HG03066 (cell line): ENCODE results near the gene B3GNT7.
"Not testable (repeated sequence)": the region's sequence is repeated elsewhere in the genome, so short reads cannot be mapped to it uniquely, and the experiment has no call there.

ENCODE experiments used
- ATAC-seq: cut with Tn5 transposase; IDR thresholded peaks from one replicate; pipeline ENCODE4 v1.9.1; 2021; ENCODE audit warnings: low read depth; ENCODE audit not compliant: unreplicated experiment

B3GNT7 gene

GRCh38 chr2:231364961-231365810, 30.3 kb upstream of the B3GNT7 start:
- no peak for ATAC-seq

GRCh38 chr2:231367178-231367577, 28.3 kb upstream of the B3GNT7 start:
- no peak for ATAC-seq

GRCh38 chr2:231369580-231370428, 25.7 kb upstream of the B3GNT7 start:
- no peak for ATAC-seq

GRCh38 chr2:231370429-231370748, 25.1 kb upstream of the B3GNT7 start:
- no peak for ATAC-seq

GRCh38 chr2:231370749-231371429, 24.6 kb upstream of the B3GNT7 start:
- no peak for ATAC-seq

GRCh38 chr2:231371430-231372054, 24.0 kb upstream of the B3GNT7 start:
- ATAC-seq = no peak

GRCh38 chr2:231372326-231372725, 23.2 kb upstream of the B3GNT7 start:
- ATAC-seq = no peak

- no peak for ATAC-seq
Observed at GRCh38 chr2:231373184-231373583, 22.3 kb upstream of the B3GNT7 start.

- ATAC-seq = no peak
Observed at GRCh38 chr2:231373786-231374349, 21.6 kb upstream of the B3GNT7 start.

- no peak for ATAC-seq
Observed at GRCh38 chr2:231374771-231375170, 20.7 kb upstream of the B3GNT7 start.

GRCh38 chr2:231375994-231376615, 19.4 kb upstream of the B3GNT7 start:
- ATAC-seq = not testable (repeated sequence)

- no peak for ATAC-seq
Observed at GRCh38 chr2:231376857-231377256, 18.7 kb upstream of the B3GNT7 start.

- no peak for ATAC-seq
Observed at GRCh38 chr2:231378026-231378722, 17.3 kb upstream of the B3GNT7 start.

GRCh38 chr2:231379266-231380215, 16.0 kb upstream of the B3GNT7 start:
- ATAC-seq = no peak

- no peak for ATAC-seq
Observed at GRCh38 chr2:231380307-231380706, 15.2 kb upstream of the B3GNT7 start.

- no peak for ATAC-seq
Observed at GRCh38 chr2:231380991-231381847, 14.3 kb upstream of the B3GNT7 start.

- no peak for ATAC-seq
Observed at GRCh38 chr2:231382116-231382515, 13.4 kb upstream of the B3GNT7 start.
